Breast epithelium (tissue), 3 donors: Measurements from ENCODE around the gene CCT2.

Experiments
- POLR2A ChIP-seq: fragments of 450-650 bp; IDR thresholded peaks from one replicate; pipeline ENCODE4 v1.6.1; 2016; ENCODE audit warnings: antibody characterized with exemption, mild to moderate bottlenecking, moderate library complexity
- POLR2AphosphoS5 ChIP-seq, 3 donors: sonication (generic); formaldehyde crosslinking; IDR thresholded peaks; one replicate each; pipeline ENCODE4 v1.6.1; 2017; ENCODE audit warnings: antibody characterized with exemption in 3 of 3
- TF ChIP-seq, protein P1 (sequence below), 3 donors: fragments of 450-650 bp; IDR thresholded peaks; one replicate each; pipeline ENCODE4 v1.5.1; 2016 to 2017; ENCODE audit warnings: antibody characterized with exemption in 3 of 3, mild to moderate bottlenecking in 3 of 3, moderate library complexity in 3 of 3

DNA sequence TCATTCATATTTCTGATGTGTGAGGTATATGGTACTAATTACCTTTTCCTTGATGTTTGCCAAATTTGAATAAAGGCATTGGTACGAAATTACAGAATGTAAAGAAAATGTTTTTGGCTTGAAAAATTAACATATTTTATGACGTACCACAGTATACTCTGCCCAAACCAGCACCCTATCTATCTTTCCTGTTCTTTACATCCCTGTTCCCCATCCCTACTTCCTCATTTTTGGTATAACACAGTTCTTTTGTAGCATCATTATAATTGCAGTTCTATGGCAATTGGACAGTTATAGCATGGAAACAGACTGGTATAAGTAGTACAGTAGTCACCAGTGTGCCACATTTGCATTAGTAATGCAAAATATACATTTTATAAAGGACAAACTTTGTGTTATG, 7.0 kb upstream of the CCT2 start:
- TF ChIP-seq, protein P1, sequence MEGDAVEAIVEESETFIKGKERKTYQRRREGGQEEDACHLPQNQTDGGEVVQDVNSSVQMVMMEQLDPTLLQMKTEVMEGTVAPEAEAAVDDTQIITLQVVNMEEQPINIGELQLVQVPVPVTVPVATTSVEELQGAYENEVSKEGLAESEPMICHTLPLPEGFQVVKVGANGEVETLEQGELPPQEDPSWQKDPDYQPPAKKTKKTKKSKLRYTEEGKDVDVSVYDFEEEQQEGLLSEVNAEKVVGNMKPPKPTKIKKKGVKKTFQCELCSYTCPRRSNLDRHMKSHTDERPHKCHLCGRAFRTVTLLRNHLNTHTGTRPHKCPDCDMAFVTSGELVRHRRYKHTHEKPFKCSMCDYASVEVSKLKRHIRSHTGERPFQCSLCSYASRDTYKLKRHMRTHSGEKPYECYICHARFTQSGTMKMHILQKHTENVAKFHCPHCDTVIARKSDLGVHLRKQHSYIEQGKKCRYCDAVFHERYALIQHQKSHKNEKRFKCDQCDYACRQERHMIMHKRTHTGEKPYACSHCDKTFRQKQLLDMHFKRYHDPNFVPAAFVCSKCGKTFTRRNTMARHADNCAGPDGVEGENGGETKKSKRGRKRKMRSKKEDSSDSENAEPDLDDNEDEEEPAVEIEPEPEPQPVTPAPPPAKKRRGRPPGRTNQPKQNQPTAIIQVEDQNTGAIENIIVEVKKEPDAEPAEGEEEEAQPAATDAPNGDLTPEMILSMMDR (IDR thresholded peaks at IDR 0.05): no peak
- no peak for TF ChIP-seq POLR2A
- TF ChIP-seq POLR2AphosphoS5 (IDR thresholded peaks at IDR 0.05): no peak
